Measurements from ENCODE around the gene SPG7. TPM values are rescaled to one million over a fixed set of nuclear protein-coding genes. Genes with fewer than 3 reads are reported as not detected.

The SPG7 gene
- total and polyA plus RNA-seq, 9 of the 15 experiments (the other 6 are each of a cell fraction or from before 2014, with no cell fraction given) = 5.8 to 89.1 (median 49.4) TPM

DNA sequence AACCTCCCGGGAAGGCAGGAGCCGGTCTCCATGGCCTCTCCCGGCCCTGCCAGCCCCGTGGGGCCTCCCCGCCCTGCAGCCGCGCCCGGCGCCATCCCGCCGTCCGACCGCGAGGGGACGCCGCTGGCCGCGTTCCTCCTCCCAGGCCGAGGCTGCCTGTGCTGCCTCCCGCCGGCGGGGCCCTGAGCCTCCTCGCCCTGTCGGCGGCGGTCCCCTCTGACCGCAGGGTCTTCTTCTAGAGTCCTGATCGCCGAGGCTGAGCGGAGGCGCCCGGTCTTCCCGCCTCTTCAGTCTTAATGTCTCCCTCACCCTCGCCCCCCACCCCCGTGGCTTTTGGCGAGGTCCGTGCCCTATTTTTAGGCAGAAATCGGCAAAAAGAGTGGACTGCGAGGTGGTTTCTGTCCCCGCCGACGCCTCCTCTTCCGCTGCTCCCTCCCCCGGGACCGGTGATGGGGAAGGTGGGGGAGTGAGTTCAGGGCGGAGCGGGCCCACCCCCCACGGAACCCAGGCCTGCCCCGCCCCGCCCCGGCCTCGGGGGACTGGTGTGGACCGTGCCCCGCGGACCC, 66.6 kb downstream of the SPG7 start (continued):
- no peak for TF ChIP-seq KAT8 (IDR thresholded peaks at IDR 0.05; ENCODE audit: low read depth)
- no peak for TF ChIP-seq MEF2D (tag; conservative IDR thresholded peaks at IDR 0.05; ENCODE audit: low read depth)
- TF ChIP-seq BRCA1 (IDR thresholded peaks at IDR 0.05) = no peak
- 0 out of 2 replicates have a peak, but pooled peaks have one; percentile 7 for TF ChIP-seq BRCA1 (CRISPR knock-in tag; IDR thresholded peaks at IDR 0.05)
- no peak for TF ChIP-seq SRSF7 (optimal IDR thresholded peaks at IDR 0.05; ENCODE audit: low read depth, low read length)
- TF ChIP-seq POLR2B (IDR thresholded peaks at IDR 0.05; ENCODE audit: low read depth, partially characterized antibody) = no peak
- no peak for TF ChIP-seq HLTF (IDR thresholded peaks at IDR 0.05)
- peak; percentile 80 for TF ChIP-seq EGR1 (conservative IDR thresholded peaks at IDR 0.05)
- TF ChIP-seq NCOA6 (IDR thresholded peaks at IDR 0.05) = no peak; the same call in 1 of the 2 replicates
- no peak for TF ChIP-seq ZNF23 (CRISPR knock-in tag; IDR thresholded peaks at IDR 0.05)
- no peak for TF ChIP-seq NFATC3 (IDR thresholded peaks at IDR 0.05)
- TF ChIP-seq ZNF766 (CRISPR knock-in tag; conservative IDR thresholded peaks at IDR 0.05) = no peak
- TF ChIP-seq MYC (IDR thresholded peaks at IDR 0.05; ENCODE audit: low read depth, low read length) = peak; percentile 71; the same call in 1 of the 2 replicates
- no peak for TF ChIP-seq MYC (CRISPR knock-in tag; IDR thresholded peaks at IDR 0.05; ENCODE audit: borderline replicate concordance, low read depth)
- TF ChIP-seq, protein P1, sequence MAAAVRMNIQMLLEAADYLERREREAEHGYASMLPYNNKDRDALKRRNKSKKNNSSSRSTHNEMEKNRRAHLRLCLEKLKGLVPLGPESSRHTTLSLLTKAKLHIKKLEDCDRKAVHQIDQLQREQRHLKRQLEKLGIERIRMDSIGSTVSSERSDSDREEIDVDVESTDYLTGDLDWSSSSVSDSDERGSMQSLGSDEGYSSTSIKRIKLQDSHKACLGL (CRISPR knock-in tag; IDR thresholded peaks at IDR 0.05; ENCODE audit: borderline replicate concordance, poor library complexity, severe bottlenecking) = no peak
- peak; percentile 66; the same call in 1 of the 2 replicates for TF ChIP-seq EP400 (IDR thresholded peaks at IDR 0.05)
- TF ChIP-seq MYNN (IDR thresholded peaks at IDR 0.05) = no peak
- TF ChIP-seq MYNN (CRISPR knock-in tag; IDR thresholded peaks at IDR 0.05) = no peak
- TF ChIP-seq ESRRA (IDR thresholded peaks at IDR 0.05; ENCODE audit: borderline replicate concordance, low read depth) = peak; percentile 83; the same call in 1 of the 2 replicates
- no peak for TF ChIP-seq ZKSCAN3 (CRISPR knock-in tag; IDR thresholded peaks at IDR 0.05)
- TF ChIP-seq, protein P2, sequence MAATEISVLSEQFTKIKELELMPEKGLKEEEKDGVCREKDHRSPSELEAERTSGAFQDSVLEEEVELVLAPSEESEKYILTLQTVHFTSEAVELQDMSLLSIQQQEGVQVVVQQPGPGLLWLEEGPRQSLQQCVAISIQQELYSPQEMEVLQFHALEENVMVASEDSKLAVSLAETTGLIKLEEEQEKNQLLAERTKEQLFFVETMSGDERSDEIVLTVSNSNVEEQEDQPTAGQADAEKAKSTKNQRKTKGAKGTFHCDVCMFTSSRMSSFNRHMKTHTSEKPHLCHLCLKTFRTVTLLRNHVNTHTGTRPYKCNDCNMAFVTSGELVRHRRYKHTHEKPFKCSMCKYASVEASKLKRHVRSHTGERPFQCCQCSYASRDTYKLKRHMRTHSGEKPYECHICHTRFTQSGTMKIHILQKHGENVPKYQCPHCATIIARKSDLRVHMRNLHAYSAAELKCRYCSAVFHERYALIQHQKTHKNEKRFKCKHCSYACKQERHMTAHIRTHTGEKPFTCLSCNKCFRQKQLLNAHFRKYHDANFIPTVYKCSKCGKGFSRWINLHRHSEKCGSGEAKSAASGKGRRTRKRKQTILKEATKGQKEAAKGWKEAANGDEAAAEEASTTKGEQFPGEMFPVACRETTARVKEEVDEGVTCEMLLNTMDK (IDR thresholded peaks at IDR 0.05; ENCODE audit: borderline replicate concordance, insufficient read depth, low read depth, low read length, poor library complexity, severe bottlenecking) = peak; percentile 85
- no peak for TF ChIP-seq ZNF316 (IDR thresholded peaks at IDR 0.05)
- TF ChIP-seq EP300 (IDR thresholded peaks at IDR 0.05; ENCODE audit: low read length) = no peak
- TF ChIP-seq, protein P3, sequence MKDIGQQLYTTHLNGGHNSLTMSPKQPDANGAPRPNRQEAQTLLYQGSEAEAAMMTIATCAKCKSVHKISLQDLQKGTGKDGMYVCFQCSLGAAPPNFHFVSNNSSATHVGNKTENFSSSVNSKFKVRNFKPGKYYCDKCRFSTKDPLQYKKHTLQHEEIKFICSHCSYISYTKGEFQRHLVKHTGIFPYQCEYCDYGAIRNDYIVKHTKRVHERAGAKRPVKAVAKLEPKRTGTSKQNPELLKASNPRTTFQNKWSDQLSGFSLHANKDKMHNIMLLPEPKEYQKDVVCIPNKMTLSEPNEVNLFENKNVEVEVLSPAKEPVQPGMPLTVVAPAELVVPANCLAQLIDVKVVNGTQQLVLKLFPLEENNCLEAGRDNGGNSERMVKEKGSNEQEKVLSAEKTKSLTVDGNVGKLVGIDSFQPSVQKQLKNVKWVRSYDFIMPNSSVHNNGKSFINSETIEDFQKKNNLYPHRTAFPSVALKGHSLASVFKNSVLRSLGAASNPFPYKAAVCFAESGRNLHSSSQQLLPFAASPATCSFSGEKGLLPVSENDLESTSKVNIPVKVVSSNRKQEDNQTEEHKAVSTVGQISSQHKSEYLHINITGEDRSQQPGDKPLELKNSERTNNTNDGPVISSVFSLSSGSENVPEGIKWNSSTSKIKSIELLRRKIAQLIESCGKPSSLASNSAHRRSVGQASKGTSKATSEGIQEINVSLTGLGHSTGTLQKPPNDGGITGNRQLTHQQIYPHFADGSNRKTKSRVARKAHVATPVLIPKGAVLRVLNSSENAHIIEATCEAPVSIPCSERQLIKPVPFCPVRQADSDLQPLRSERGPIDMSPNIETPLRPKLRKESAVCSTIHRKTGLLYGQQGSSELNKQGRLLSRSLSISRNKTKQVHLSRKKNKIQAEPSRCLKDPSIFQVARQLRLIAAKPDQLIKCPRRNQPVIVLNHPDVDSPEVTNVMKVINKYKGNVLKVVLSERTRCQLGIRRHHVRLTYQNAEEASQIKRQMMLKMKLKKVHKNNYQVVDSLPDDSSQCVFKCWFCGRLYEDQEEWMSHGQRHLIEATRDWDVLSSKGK (CRISPR knock-in tag; IDR thresholded peaks at IDR 0.05) = no peak
- TF ChIP-seq ZNF324 (CRISPR knock-in tag; IDR thresholded peaks at IDR 0.05) = no peak
- TF ChIP-seq FOXK1 (CRISPR knock-in tag; IDR thresholded peaks at IDR 0.05; ENCODE audit: borderline replicate concordance) = no peak
- TF ChIP-seq KLF1 (tag; IDR thresholded peaks at IDR 0.05) = no peak
- TF ChIP-seq ZNF239 (CRISPR knock-in tag; IDR thresholded peaks at IDR 0.05) = no peak
